ENCODE data around the gene UQCRHL.

Gene UQCRHL

DNA sequence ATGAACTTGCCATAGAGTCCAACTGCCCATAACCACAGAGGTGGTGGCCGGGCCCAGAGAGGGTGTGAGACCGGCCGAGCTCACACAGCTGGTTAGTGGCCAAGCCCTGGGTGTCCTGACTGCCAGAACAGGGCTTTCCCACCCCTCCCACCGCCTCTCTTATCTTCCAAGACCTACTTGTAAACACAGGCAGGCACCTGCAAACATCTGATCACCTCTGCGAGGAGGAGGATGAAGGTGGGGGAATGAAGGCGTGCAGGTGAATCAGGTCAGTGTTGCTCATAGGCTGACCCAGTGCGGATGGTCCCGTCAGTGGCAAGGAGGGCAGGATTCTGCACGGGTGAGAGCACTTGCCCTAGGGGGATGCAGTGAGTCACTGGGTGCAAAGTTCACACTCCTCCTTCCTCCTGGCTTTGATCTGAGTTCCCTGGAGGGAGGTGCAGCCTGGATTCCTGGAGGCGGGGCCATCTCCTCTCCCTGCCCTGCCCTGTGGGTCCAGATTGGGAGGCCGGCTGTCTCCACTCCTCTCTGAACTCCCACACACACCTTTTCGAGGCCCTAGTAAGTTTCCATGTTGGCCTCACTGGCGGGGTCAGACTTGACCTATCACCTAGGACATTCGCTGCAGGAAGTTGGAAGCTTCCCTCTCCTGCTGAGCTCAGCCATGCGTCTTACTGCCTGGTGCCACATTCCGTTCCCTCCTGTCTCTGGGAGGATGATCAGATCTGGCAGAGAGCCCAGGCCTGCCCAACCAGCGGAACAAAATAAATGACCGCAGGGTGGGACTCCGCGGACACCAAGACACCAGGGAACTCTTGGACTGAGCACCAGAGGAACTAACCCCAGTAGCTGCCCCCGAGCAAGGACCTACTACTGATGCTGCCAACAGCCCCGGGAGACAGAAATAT is 7.3 kb downstream of the UQCRHL start (continued):
- TF ChIP-seq, protein P1, sequence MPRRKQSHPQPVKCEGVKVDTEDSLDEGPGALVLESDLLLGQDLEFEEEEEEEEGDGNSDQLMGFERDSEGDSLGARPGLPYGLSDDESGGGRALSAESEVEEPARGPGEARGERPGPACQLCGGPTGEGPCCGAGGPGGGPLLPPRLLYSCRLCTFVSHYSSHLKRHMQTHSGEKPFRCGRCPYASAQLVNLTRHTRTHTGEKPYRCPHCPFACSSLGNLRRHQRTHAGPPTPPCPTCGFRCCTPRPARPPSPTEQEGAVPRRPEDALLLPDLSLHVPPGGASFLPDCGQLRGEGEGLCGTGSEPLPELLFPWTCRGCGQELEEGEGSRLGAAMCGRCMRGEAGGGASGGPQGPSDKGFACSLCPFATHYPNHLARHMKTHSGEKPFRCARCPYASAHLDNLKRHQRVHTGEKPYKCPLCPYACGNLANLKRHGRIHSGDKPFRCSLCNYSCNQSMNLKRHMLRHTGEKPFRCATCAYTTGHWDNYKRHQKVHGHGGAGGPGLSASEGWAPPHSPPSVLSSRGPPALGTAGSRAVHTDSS (tag by site-specific recombination; IDR thresholded peaks at IDR 0.05): peak; percentile 76
- TF ChIP-seq ZNF530 (tag by site-specific recombination; IDR thresholded peaks at IDR 0.05; ENCODE audit: low read depth) (no peak), ZNF449 (tag by site-specific recombination; IDR thresholded peaks at IDR 0.05) (peak; percentile 95), ZNF529 (tag by site-specific recombination; IDR thresholded peaks at IDR 0.05; ENCODE audit: insufficient replicate concordance) (no peak), KLF10 (tag by site-specific recombination; IDR thresholded peaks at IDR 0.05) (peak; percentile 36; the same call in 1 of the 2 replicates), GLIS2 (tag by site-specific recombination; IDR thresholded peaks at IDR 0.05) (peak; percentile 82), ZBTB21 (tag by site-specific recombination; IDR thresholded peaks at IDR 0.05) (no peak), ZNF473 (tag by site-specific recombination; IDR thresholded peaks at IDR 0.05) (no peak), HOXA7 (CRISPR knock-in tag; IDR thresholded peaks at IDR 0.05; ENCODE audit: borderline replicate concordance) (no peak), ZNF48 (tag by site-specific recombination; IDR thresholded peaks at IDR 0.05) (no peak), SCRT2 (tag by site-specific recombination; IDR thresholded peaks at IDR 0.05) (no peak), ZNF792 (tag by site-specific recombination; IDR thresholded peaks at IDR 0.05) (no peak), ZNF791 (tag by site-specific recombination; IDR thresholded peaks at IDR 0.05) (no peak), ZNF664 (tag by site-specific recombination; IDR thresholded peaks at IDR 0.05) (no peak), ATF2 (tag by site-specific recombination; IDR thresholded peaks at IDR 0.05; ENCODE audit: low read depth) (no peak), ZNF23 (tag by site-specific recombination; IDR thresholded peaks at IDR 0.05; ENCODE audit: borderline replicate concordance) (no peak), ZNF214 (tag by site-specific recombination; IDR thresholded peaks at IDR 0.05; ENCODE audit: borderline replicate concordance) (no peak), ZNF548 (tag by site-specific recombination; IDR thresholded peaks at IDR 0.05) (no peak), ZBTB7A (tag by site-specific recombination; IDR thresholded peaks at IDR 0.05; ENCODE audit: low read depth) (no peak), ZNF692 (tag by site-specific recombination; IDR thresholded peaks at IDR 0.05) (peak; percentile 80), ZNF404 (tag by site-specific recombination; IDR thresholded peaks at IDR 0.05) (no peak), ZNF140 (tag by site-specific recombination; IDR thresholded peaks at IDR 0.05) (no peak), KLF7 (tag by site-specific recombination; IDR thresholded peaks at IDR 0.05; ENCODE audit: borderline replicate concordance) (no peak)
- TF ChIP-seq, protein P2, sequence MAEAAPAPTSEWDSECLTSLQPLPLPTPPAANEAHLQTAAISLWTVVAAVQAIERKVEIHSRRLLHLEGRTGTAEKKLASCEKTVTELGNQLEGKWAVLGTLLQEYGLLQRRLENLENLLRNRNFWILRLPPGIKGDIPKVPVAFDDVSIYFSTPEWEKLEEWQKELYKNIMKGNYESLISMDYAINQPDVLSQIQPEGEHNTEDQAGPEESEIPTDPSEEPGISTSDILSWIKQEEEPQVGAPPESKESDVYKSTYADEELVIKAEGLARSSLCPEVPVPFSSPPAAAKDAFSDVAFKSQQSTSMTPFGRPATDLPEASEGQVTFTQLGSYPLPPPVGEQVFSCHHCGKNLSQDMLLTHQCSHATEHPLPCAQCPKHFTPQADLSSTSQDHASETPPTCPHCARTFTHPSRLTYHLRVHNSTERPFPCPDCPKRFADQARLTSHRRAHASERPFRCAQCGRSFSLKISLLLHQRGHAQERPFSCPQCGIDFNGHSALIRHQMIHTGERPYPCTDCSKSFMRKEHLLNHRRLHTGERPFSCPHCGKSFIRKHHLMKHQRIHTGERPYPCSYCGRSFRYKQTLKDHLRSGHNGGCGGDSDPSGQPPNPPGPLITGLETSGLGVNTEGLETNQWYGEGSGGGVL (tag by site-specific recombination; IDR thresholded peaks at IDR 0.05): peak; percentile 53; the same call in 1 of the 2 replicates
- TF ChIP-seq, protein P3, sequence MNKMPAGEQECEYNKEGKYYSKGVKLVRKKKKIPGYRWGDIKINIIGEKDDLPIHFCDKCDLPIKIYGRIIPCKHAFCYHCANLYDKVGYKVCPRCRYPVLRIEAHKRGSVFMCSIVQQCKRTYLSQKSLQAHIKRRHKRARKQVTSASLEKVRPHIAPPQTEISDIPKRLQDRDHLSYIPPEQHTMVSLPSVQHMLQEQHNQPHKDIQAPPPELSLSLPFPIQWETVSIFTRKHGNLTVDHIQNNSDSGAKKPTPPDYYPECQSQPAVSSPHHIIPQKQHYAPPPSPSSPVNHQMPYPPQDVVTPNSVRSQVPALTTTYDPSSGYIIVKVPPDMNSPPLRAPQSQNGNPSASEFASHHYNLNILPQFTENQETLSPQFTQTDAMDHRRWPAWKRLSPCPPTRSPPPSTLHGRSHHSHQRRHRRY (tag by site-specific recombination; IDR thresholded peaks at IDR 0.05): no peak
- TF ChIP-seq, protein P4, sequence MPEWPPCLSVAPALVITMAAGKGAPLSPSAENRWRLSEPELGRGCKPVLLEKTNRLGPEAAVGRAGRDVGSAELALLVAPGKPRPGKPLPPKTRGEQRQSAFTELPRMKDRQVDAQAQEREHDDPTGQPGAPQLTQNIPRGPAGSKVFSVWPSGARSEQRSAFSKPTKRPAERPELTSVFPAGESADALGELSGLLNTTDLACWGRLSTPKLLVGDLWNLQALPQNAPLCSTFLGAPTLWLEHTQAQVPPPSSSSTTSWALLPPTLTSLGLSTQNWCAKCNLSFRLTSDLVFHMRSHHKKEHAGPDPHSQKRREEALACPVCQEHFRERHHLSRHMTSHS (tag by site-specific recombination; IDR thresholded peaks at IDR 0.05): no peak
- TF ChIP-seq, protein P5, sequence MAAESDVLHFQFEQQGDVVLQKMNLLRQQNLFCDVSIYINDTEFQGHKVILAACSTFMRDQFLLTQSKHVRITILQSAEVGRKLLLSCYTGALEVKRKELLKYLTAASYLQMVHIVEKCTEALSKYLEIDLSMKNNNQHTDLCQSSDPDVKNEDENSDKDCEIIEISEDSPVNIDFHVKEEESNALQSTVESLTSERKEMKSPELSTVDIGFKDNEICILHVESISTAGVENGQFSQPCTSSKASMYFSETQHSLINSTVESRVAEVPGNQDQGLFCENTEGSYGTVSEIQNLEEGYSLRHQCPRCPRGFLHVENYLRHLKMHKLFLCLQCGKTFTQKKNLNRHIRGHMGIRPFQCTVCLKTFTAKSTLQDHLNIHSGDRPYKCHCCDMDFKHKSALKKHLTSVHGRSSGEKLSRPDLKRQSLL (tag by site-specific recombination; IDR thresholded peaks at IDR 0.05): no peak

All from HEK293 (cell line).